Measurements from ENCODE around the gene COPS4. TPM values are rescaled to one million over a fixed set of nuclear protein-coding genes. Genes with fewer than 3 reads are reported as not detected.

Gene COPS4
- total RNA-seq, 1 experiment from 2014 or later, result 58.3 TPM

- Histone ChIP-seq H3K4me2 (ENCODE audit: low read length) (peak overlapping the region; percentile 84), H3K9ac (ENCODE audit: low read length) (peak overlapping the region; percentile 83), H3K4me1 (ENCODE audit: insufficient read depth, low read length) (peaks cover 19% of the 10 kb centered on the region), H3K9me3 (ENCODE audit: low read length) (no peaks in the 10 kb centered on the region), H3K9me2 (replicated peaks; ENCODE audit: low read length) (no peaks in the 10 kb centered on the region), H4K20me1 (ENCODE audit: low read length) (no peaks in the 10 kb centered on the region), H3K79me2 (ENCODE audit: low read length) (peaks cover 72% of the 10 kb centered on the region), H3F3A (ENCODE audit: low read length, unreplicated experiment) (no peaks in the 10 kb centered on the region), H2AFZ (ENCODE audit: low read length) (peak overlapping the region; percentile 74), H3K27ac (ENCODE audit: low read length) (peak overlapping the region; percentile 56), H3K4me3 (ENCODE audit: low read length) (peak overlapping the region; percentile 99), H3K27me3 (ENCODE audit: low read length) (no peaks in the 10 kb centered on the region), H3K36me3 (ENCODE audit: low read depth, low read length) (no peaks in the 10 kb centered on the region)
- ChIA-PET POLR2A (ENCODE audit: unreplicated experiment) (no interaction called here), CTCF (no interaction called here)
- no TSS peak for BruUV-seq (replicated peaks)
- intact Hi-C loops (cut with micrococcal nuclease), result no loop called here
- ATAC-seq, result no peak
- TF ChIP-seq EZH2phosphoT487 (IDR thresholded peaks at IDR 0.05; ENCODE audit: borderline replicate concordance, low read length), result no peak
- no peak for TF ChIP-seq EZH2 (IDR thresholded peaks at IDR 0.05; ENCODE audit: low read length, unreplicated experiment)
- no peak for TF ChIP-seq CTCF (conservative IDR thresholded peaks at IDR 0.05; ENCODE audit: low read depth, low read length)
- DNase-seq, result peak; percentile 7
These were observed 24.9 kb upstream of the COPS4 start for GRCh38 chr4:83010111-83010521.

GRCh38 chr4:83010522-83011318, 24.3 kb upstream of the COPS4 start, which contains the start of gene LIN54:
Gene LIN54 (minus strand): TSS chr4:83010823. CDS start chr4:82984844, 25,979 bp downstream.
- Histone ChIP-seq H3K9ac (ENCODE audit: low read length) (peak within 1 kb of the TSS; percentile 85), H3K36me3 (ENCODE audit: low read depth, low read length) (no peaks in the 10 kb centered on the region), H3K27ac (ENCODE audit: low read length) (peak within 1 kb of the TSS; percentile 56), H3K4me3 (ENCODE audit: low read length) (peak within 1 kb of the TSS; percentile 99), H3K79me2 (ENCODE audit: low read length) (peaks cover 66% of the 10 kb centered on the region), H3K4me1 (ENCODE audit: insufficient read depth, low read length) (peaks cover 19% of the 10 kb centered on the region), H3K4me2 (ENCODE audit: low read length) (peak within 1 kb of the TSS; percentile 89), H3K9me2 (replicated peaks; ENCODE audit: low read length) (no peaks in the 10 kb centered on the region), H3K9me3 (ENCODE audit: low read length) (no peaks in the 10 kb centered on the region), H2AFZ (ENCODE audit: low read length) (peak within 1 kb of the TSS; percentile 74), H3F3A (ENCODE audit: low read length, unreplicated experiment) (no peaks in the 10 kb centered on the region), H4K20me1 (ENCODE audit: low read length) (no peaks in the 10 kb centered on the region), H3K27me3 (ENCODE audit: low read length) (no peaks in the 10 kb centered on the region)
- TF ChIP-seq CTCF (conservative IDR thresholded peaks at IDR 0.05; ENCODE audit: low read depth, low read length) (no peak), EZH2phosphoT487 (IDR thresholded peaks at IDR 0.05; ENCODE audit: borderline replicate concordance, low read length) (no peak), EZH2 (IDR thresholded peaks at IDR 0.05; ENCODE audit: low read length, unreplicated experiment) (no peak)
- peak; percentile 22 for ATAC-seq
- peak; percentile 37 for DNase-seq
- ChIA-PET POLR2A (ENCODE audit: unreplicated experiment) (interaction anchor here (0.6 to 1.4 kb wide), 2 partner anchors 25 to 224 kb away, joined by 5 to 6 read pairs; partner anchors contain the start of gene COPS4), CTCF (interaction anchor here (0.6 to 0.7 kb wide), 2 partner anchors 24 to 43 kb away, joined by 3 read pairs; partner anchors contain the start of gene COPS4)
- no TSS peak for BruUV-seq (replicated peaks)
- intact Hi-C loops (cut with micrococcal nuclease), result no loop called here
